Urinary bladder (tissue), 2 donors: ENCODE data around the gene STOML1. TPM values are rescaled to one million over a fixed set of nuclear protein-coding genes. Genes with fewer than 3 reads are reported as not detected.

ENCODE experiments used
- polyA plus RNA-seq: library from polyadenylated mRNA; stranded (reverse); fragments of 200-250 nt; gene quantifications from one replicate; pipeline ENCODE4 v1.2.3, GENCODE V29; 2013
- total RNA-seq: library from RNA; depleted of rRNA; stranded (reverse); fragments of >200 nt; gene quantifications from one replicate; pipeline ENCODE4 v1.2.3, GENCODE V29; 2014
- donor health status: healthy.

The STOML1 gene
- total and polyA plus RNA-seq, 2 donors: 8.4 to 25.5 TPM

Other genes with a start within 250 kb of the STOML1 start
- gene INSYN1, start 238.9 kb downstream of the STOML1 start, total RNA-seq: 7.3 TPM
- gene INSYN1, start 238.9 kb downstream of the STOML1 start, polyA plus RNA-seq: 12.2 TPM
- not detected for gene TBC1D21, start 118.7 kb downstream of the STOML1 start, total RNA-seq
- not detected for gene TBC1D21, start 118.7 kb downstream of the STOML1 start, polyA plus RNA-seq
- 56.2 TPM for gene LOXL1, start 65.8 kb downstream of the STOML1 start, total RNA-seq
- gene LOXL1, start 65.8 kb downstream of the STOML1 start, polyA plus RNA-seq: 57.9 TPM
- gene PML, start 2.4 kb upstream of the STOML1 start, total RNA-seq: 22.3 TPM
- gene PML, start 2.4 kb upstream of the STOML1 start, polyA plus RNA-seq: 36.5 TPM
- gene GOLGA6A, start 90.3 kb upstream of the STOML1 start, total RNA-seq: not detected
- gene GOLGA6A, start 90.3 kb upstream of the STOML1 start, polyA plus RNA-seq: 0.06 TPM
- gene ISLR2, start 138.3 kb upstream of the STOML1 start, total RNA-seq: 2.9 TPM
- 2.0 TPM for gene ISLR2, start 138.3 kb upstream of the STOML1 start, polyA plus RNA-seq
- gene ISLR, start 181.4 kb upstream of the STOML1 start, total RNA-seq: 110 TPM
- 82.1 TPM for gene ISLR, start 181.4 kb upstream of the STOML1 start, polyA plus RNA-seq
- 21.9 TPM for gene STRA6, start 210.5 kb upstream of the STOML1 start, total RNA-seq
- 2.2 TPM for gene STRA6, start 210.5 kb upstream of the STOML1 start, polyA plus RNA-seq
- gene CCDC33, start 244.0 kb upstream of the STOML1 start, total RNA-seq: 0.42 TPM
- 0.25 TPM for gene CCDC33, start 244.0 kb upstream of the STOML1 start, polyA plus RNA-seq